Transverse colon (tissue), 4 donors: Measurements from ENCODE around the gene ARHGEF10L.

ENCODE experiments used
- POLR2AphosphoS5 ChIP-seq, 3 donors: sonication (generic); formaldehyde crosslinking; IDR thresholded peaks; one replicate each; pipeline ENCODE4 v1.6.1; 2016; ENCODE audit warnings: antibody characterized with exemption in 3 of 3
- TF ChIP-seq, protein P1 (sequence below), 5 experiments: fragments of 200-600 bp in 3 of 5; fragments of 450-650 bp in 2 of 5; sonication (generic) in 3 of 5; IDR thresholded peaks; 1 replicate in 2 of 5; 2 replicates in 3 of 5; pipeline ENCODE4 v1.5.1; 2016 to 2017; ENCODE audit warnings: antibody characterized with exemption in 5 of 5, inconsistent platforms in 3 of 5, mild to moderate bottlenecking in 2 of 5, moderate library complexity in 1 of 5

DNA sequence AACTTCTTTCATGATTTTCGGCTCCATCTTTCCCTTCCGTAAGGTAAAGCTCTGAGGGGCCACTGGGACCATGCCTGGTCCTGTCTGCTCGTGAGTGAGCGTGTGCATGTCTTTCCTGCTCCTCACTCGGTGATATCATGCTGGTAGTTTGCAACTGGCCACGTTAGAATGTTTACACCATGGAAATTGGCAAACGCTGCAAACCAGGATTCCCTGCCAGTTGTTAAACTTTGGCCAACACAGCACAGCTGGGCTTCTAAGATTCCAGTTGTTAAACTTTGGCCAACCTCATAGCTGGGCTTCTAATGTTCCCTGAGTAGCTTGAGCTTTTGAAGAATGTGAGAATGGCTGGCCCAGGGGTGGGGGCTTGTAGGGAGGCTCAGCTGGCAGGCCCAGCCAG, 147.6 kb downstream of the ARHGEF10L start:
- TF ChIP-seq, protein P1, sequence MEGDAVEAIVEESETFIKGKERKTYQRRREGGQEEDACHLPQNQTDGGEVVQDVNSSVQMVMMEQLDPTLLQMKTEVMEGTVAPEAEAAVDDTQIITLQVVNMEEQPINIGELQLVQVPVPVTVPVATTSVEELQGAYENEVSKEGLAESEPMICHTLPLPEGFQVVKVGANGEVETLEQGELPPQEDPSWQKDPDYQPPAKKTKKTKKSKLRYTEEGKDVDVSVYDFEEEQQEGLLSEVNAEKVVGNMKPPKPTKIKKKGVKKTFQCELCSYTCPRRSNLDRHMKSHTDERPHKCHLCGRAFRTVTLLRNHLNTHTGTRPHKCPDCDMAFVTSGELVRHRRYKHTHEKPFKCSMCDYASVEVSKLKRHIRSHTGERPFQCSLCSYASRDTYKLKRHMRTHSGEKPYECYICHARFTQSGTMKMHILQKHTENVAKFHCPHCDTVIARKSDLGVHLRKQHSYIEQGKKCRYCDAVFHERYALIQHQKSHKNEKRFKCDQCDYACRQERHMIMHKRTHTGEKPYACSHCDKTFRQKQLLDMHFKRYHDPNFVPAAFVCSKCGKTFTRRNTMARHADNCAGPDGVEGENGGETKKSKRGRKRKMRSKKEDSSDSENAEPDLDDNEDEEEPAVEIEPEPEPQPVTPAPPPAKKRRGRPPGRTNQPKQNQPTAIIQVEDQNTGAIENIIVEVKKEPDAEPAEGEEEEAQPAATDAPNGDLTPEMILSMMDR (IDR thresholded peaks at IDR 0.05): no peak
- no peak for TF ChIP-seq POLR2AphosphoS5 (IDR thresholded peaks at IDR 0.05)
